ENCODE results near the gene UBE2D2.
"Not testable (repeated sequence)": the region's sequence is repeated elsewhere in the genome, so short reads cannot be mapped to it uniquely, and the experiment has no call there.

UBE2D2 gene

GRCh38 chr5:139588116-139588515, 27.0 kb downstream of the UBE2D2 start:
- not testable (repeated sequence) for DNase-seq

GRCh38 chr5:139588962-139589361, 27.8 kb downstream of the UBE2D2 start:
- DNase-seq, result no peak

GRCh38 chr5:139592289-139592688, 31.1 kb downstream of the UBE2D2 start:
- DNase-seq, result no peak

- not testable (repeated sequence) for DNase-seq
These were observed 31.9 kb downstream of the UBE2D2 start for GRCh38 chr5:139593076-139593475.

- DNase-seq, result no peak
These were observed 32.7 kb downstream of the UBE2D2 start for GRCh38 chr5:139593716-139594319.

- DNase-seq, result no peak
These were observed 36.0 kb downstream of the UBE2D2 start for GRCh38 chr5:139597134-139597533.

GRCh38 chr5:139598601-139598965, 37.4 kb downstream of the UBE2D2 start:
- not testable (repeated sequence) for DNase-seq

GRCh38 chr5:139600336-139600949, 39.3 kb downstream of the UBE2D2 start:
- no peak for DNase-seq

- no peak for DNase-seq
These were observed 40.3 kb downstream of the UBE2D2 start for GRCh38 chr5:139601429-139601828.

- DNase-seq, result not testable (repeated sequence)
These were observed 40.8 kb downstream of the UBE2D2 start for GRCh38 chr5:139601948-139602347.

- DNase-seq, result no peak
These were observed 44.7 kb downstream of the UBE2D2 start for GRCh38 chr5:139605887-139606286.

GRCh38 chr5:139611703-139612584, 50.8 kb downstream of the UBE2D2 start:
- DNase-seq, result no peak

- DNase-seq, result no peak
These were observed 58.7 kb downstream of the UBE2D2 start for GRCh38 chr5:139619861-139620260.

GRCh38 chr5:139625398-139625797, 64.3 kb downstream of the UBE2D2 start:
- not testable (repeated sequence) for DNase-seq

GRCh38 chr5:139630855-139631254, 69.7 kb downstream of the UBE2D2 start:
- no peak for DNase-seq

- no peak for DNase-seq
These were observed 70.5 kb downstream of the UBE2D2 start for GRCh38 chr5:139631520-139632165.

GRCh38 chr5:139633295-139634027, 72.3 kb downstream of the UBE2D2 start:
- DNase-seq, result peak; percentile 70

GRCh38 chr5:139634028-139634325, 72.8 kb downstream of the UBE2D2 start:
- DNase-seq, result no peak

GRCh38 chr5:139634541-139634940, 73.4 kb downstream of the UBE2D2 start:
- no peak for DNase-seq

GRCh38 chr5:139635191-139635590, 74.1 kb downstream of the UBE2D2 start:
- no peak for DNase-seq

- no peak for DNase-seq
These were observed 74.6 kb downstream of the UBE2D2 start for GRCh38 chr5:139635606-139636206.

- peak; percentile 52 for DNase-seq
These were observed 75.2 kb downstream of the UBE2D2 start for GRCh38 chr5:139636207-139636792.

All from stimulated activated CD4-positive, alpha-beta T cell treated with anti-CD3 and anti-CD28 coated beads, Interleukin-4, amount 100 ng/mL, for 24 hours (primary cell).